Measurements from ENCODE around the gene MXI1.
A peak's percentile ranks its signal among the peaks of the same experiment; 100 is the strongest.

The MXI1 gene

DNA sequence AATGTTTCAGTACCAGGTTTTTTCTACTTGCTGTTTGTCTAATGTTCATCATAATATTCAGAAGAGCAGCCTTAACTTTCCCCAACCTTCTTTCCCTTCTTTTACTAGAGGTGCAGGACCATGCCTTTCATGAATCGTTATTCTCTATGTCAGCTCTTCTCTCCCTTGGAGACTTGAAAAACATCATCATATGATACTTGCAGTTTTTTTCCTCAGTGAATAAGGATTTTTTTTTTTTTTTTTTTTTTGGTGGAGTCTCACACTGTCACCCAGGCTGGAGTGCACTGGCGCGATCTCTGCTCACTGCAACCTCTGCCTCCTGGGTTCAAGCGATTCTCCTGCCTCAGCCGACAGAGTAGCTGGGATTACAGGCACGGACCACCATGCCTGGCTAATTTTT is 67.2 kb downstream of the MXI1 start:
- TF ChIP-seq CTCF (IDR thresholded peaks at IDR 0.05; ENCODE audit: low read length, missing control alignments), result no peak

GRCh38 chr10:110275128-110275729 is 67.8 kb downstream of the MXI1 start:
- no peak overlapping the region for H3K4me3 ChIP-seq (replicated peaks; ENCODE audit: low read depth, low read length)
- DNase-seq (ENCODE audit: low read depth), result no peak
- no peak for TF ChIP-seq CTCF (IDR thresholded peaks at IDR 0.05; ENCODE audit: low read length, missing control alignments)

More for the DNA sequence above, 67.2 kb downstream of the MXI1 start:
- no peak for DNase-seq (ENCODE audit: low read depth)
- H3K4me3 ChIP-seq (replicated peaks; ENCODE audit: low read depth, low read length), result no peak overlapping the region

DNA sequence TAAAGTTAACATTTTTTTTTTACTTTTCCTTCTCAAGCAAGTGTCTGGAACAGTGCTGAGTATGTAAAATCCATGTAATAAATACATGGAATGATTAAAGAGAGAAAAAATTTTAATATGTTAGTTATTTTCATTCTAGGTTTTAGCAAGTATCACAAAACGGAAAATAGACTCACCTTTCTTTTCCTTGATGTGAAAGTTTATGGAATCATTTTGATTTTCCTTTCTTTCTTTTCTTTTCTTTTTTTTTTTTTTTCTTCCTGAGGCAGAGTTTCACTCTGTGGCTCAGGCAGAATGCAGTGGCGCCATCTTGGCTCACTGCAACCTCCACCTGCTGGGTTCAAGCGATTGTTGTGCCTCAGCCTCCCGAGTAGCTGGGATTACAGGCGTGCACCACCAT is 69.2 kb downstream of the MXI1 start:
- H3K4me3 ChIP-seq (replicated peaks; ENCODE audit: low read depth, low read length), result no peak overlapping the region
- no peak for TF ChIP-seq CTCF (IDR thresholded peaks at IDR 0.05; ENCODE audit: low read length, missing control alignments)
- DNase-seq (ENCODE audit: low read depth), result no peak

DNA sequence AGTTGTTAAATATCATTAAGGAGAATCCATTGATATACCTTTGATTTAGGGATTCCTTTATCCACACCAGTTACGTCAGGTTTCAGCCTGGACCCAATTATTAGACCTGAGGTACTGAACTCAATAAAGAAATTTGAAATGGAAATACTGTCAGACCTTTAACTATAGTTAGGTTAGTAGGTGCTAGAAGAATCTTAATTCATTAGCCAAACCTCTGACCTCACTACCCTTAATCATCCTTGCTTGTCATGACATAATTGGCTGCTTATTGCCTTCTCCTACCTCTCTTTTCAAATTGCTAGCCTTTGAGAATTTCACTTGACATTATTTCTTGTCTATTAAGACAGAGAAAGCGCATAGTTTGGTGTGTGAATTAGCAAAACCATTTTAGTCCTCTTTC is 70.2 kb downstream of the MXI1 start:
- no peak overlapping the region for H3K4me3 ChIP-seq (replicated peaks; ENCODE audit: low read depth, low read length)
- TF ChIP-seq CTCF (IDR thresholded peaks at IDR 0.05; ENCODE audit: low read length, missing control alignments), result no peak
- no peak for DNase-seq (ENCODE audit: low read depth)

- H3K4me3 ChIP-seq (replicated peaks; ENCODE audit: low read depth, low read length), result no peak overlapping the region
- no peak for DNase-seq (ENCODE audit: low read depth)
- no peak for TF ChIP-seq CTCF (IDR thresholded peaks at IDR 0.05; ENCODE audit: low read length, missing control alignments)
These were observed 71.4 kb downstream of the MXI1 start for GRCh38 chr10:110278562-110279406.

GRCh38 chr10:110279407-110279986 is 72.1 kb downstream of the MXI1 start:
- H3K4me3 ChIP-seq (replicated peaks; ENCODE audit: low read depth, low read length), result no peak overlapping the region
- peak; percentile 83 for DNase-seq (ENCODE audit: low read depth)
- TF ChIP-seq CTCF (IDR thresholded peaks at IDR 0.05; ENCODE audit: low read length, missing control alignments), result peak; percentile 81
